MCF 10A (cell line): ENCODE measurements around the gene PPP5C. TPM values are rescaled to one million over a fixed set of nuclear protein-coding genes. Genes with fewer than 3 reads are reported as not detected.
"Not testable (repeated sequence)": the region's sequence is repeated elsewhere in the genome, so short reads cannot be mapped to it uniquely, and the experiment has no call there.

Experiments used
- BruUV-seq: library from RNA; stranded (reverse); fragments of 400-500 nt; replicated peaks from 2 replicates; lab custom pipeline; 2021; lab: Mats Ljungman, UMichigan
- CTCF ChIA-PET: fragments of 300-600 bp; sonication (Branson Sonifier 250); formaldehyde crosslinking; extraction: SDS; loops from one replicate; lab custom pipeline; 2021; ENCODE audit warnings: antibody characterized with exemption, inconsistent platforms; lab: Yijun Ruan, JAX
- POLR2A ChIA-PET: fragments of 300-600, 350-650 bp; sonication (Branson Sonifier 250); formaldehyde crosslinking; extraction: SDS; loops from one replicate; lab custom pipeline; 2020; ENCODE audit warnings: antibody characterized with exemption, inconsistent platforms; lab: Yijun Ruan, JAX
- DNase-seq: peaks from one replicate; pipeline ENCODE4 v3.0.0-alpha.2; 2018; ENCODE audit not compliant: unreplicated experiment
- H3K27ac Mint-ChIP-seq: one replicate; pipeline ENCODE4 v1.8.0; 2022; ENCODE audit warnings: mild to moderate bottlenecking, low read depth, mixed read lengths; ENCODE audit not compliant: unreplicated experiment
- H3K27me3 Mint-ChIP-seq: one replicate; pipeline ENCODE4 v1.8.0; 2022; ENCODE audit warnings: mixed read lengths; ENCODE audit not compliant: insufficient read depth, unreplicated experiment
- H3K36me3 Mint-ChIP-seq: one replicate; pipeline ENCODE4 v1.8.0; 2022; ENCODE audit warnings: mild to moderate bottlenecking, moderate library complexity, mixed read lengths; ENCODE audit not compliant: insufficient read depth, unreplicated experiment
- H3K4me1 Mint-ChIP-seq: one replicate; pipeline ENCODE4 v1.8.0; 2022; ENCODE audit warnings: mixed read lengths; ENCODE audit not compliant: insufficient read depth, unreplicated experiment
- H3K4me3 Mint-ChIP-seq: one replicate; pipeline ENCODE4 v1.8.0; 2022; ENCODE audit warnings: mild to moderate bottlenecking, moderate library complexity, mixed read lengths; ENCODE audit not compliant: unreplicated experiment
- H3K9me3 Mint-ChIP-seq: one replicate; pipeline ENCODE4 v1.8.0; 2022; ENCODE audit warnings: mixed read lengths; ENCODE audit not compliant: unreplicated experiment
- intact Hi-C: fragments of 100-400 bp; cut with micrococcal nuclease; formaldehyde crosslinking; loops from 2 replicates; pipeline ENCODE4 v1.14.1; 2022
- total RNA-seq: library from RNA; stranded (reverse); gene quantifications from 2 replicates; pipeline ENCODE4 v1.2.3, GENCODE V29; 2022
- TF ChIP-seq, protein P1 (sequence below): fragments of 200-600 bp; IDR thresholded peaks from one replicate; pipeline ENCODE4 v1.8.0; 2022; ENCODE audit warnings: antibody characterized with exemption, mild to moderate bottlenecking; ENCODE audit not compliant: unreplicated experiment

The PPP5C gene
- total RNA-seq, 1 experiment from 2014 or later = 81.5 TPM

DNA sequence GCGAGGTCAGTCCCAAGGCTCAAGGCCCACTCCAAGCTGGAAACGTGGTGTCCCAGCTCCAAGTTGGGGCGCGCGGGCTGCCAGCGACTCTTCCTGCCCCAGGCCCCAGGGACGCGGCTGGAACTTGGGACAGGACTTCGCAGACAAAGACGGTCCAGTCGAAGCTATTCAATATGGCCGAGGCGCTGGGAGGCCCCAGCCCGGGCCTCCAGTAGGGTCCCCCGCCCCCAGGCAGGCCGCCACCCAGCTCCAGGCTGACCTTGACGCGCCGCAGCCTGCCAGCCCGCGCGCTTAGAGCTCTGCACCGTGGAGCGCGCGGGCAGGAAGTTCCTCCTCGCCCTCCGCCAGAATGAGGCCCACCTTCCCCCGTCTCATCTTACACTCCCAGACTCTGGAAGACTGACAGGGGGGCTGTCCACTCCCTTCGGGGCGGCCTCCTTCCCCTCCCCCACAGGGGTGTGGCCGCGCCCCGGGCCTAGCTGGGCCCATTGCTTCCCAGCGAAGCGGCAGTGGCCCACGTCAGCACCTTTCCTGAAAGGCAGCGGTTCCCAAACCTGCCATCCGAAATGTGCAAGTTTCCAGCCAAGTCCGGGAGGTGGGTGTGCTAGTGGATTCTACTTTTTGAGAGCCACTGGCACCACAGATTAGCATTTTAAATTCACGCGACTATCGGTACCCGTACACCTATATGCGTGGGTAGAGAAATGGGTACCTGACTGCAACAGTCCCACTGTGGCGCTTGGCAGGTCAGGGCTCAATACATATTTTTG, 66.6 kb downstream of the PPP5C start, which contains the start of gene CCDC8:
CCDC8 (minus strand) TSS at position 303 of the 770 bp plus-strand sequence. CDS start 754 bp downstream, outside the sequence.
- TF ChIP-seq, protein P1, sequence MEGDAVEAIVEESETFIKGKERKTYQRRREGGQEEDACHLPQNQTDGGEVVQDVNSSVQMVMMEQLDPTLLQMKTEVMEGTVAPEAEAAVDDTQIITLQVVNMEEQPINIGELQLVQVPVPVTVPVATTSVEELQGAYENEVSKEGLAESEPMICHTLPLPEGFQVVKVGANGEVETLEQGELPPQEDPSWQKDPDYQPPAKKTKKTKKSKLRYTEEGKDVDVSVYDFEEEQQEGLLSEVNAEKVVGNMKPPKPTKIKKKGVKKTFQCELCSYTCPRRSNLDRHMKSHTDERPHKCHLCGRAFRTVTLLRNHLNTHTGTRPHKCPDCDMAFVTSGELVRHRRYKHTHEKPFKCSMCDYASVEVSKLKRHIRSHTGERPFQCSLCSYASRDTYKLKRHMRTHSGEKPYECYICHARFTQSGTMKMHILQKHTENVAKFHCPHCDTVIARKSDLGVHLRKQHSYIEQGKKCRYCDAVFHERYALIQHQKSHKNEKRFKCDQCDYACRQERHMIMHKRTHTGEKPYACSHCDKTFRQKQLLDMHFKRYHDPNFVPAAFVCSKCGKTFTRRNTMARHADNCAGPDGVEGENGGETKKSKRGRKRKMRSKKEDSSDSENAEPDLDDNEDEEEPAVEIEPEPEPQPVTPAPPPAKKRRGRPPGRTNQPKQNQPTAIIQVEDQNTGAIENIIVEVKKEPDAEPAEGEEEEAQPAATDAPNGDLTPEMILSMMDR = no peak
- intact Hi-C loops = no loop called here
- Mint-ChIP-seq H3K4me3 (no peak within 1 kb of the TSS), H3K9me3 (no peaks in the 10 kb centered on the region), H3K36me3 (no peaks in the 10 kb centered on the region), H3K27me3 (no peaks in the 10 kb centered on the region), H3K27ac (no peak within 1 kb of the TSS), H3K4me1 (peaks cover 5% of the 10 kb centered on the region)
- CTCF ChIA-PET = interaction anchor here (0.5 to 0.9 kb wide), 2 partner anchors 41 to 294 kb away, joined by 3 read pairs; no protein-coding TSS in a partner anchor
- no TSS peak for BruUV-seq
- no peak for DNase-seq
- POLR2A ChIA-PET = no interaction called here

DNA sequence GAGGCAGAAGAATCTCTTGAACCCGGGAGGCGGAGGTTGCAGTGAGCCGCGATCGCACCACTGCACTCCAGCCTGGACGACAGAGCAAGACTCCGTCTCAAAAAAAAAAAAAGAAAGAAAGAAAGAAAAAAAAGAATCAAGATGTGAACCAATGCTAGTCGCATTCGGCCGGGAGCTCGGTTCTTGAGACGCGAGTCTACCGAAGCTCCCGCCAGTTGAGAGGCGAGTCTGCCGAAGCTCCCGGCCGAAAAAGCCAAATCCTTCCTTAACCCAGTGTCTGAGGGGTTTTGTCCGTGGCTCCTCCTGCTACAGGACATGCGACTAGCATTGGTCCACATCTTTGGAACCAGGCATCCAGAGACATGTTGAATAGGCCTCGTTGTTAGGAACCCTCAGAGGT, 68.0 kb downstream of the PPP5C start:
- H3K9me3 Mint-ChIP-seq, DNase-seq, intact Hi-C loops, BruUV-seq, H3K27me3 Mint-ChIP-seq, H3K36me3 Mint-ChIP-seq, H3K4me1 Mint-ChIP-seq, POLR2A ChIA-PET, H3K4me3 Mint-ChIP-seq, H3K27ac Mint-ChIP-seq: not testable (repeated sequence)
- CTCF ChIA-PET = interaction anchor here (0.8 to 1.8 kb wide), 3 partner anchors 9 to 73 kb away, joined by 3 to 5 read pairs (median 4); no protein-coding TSS in a partner anchor

DNA sequence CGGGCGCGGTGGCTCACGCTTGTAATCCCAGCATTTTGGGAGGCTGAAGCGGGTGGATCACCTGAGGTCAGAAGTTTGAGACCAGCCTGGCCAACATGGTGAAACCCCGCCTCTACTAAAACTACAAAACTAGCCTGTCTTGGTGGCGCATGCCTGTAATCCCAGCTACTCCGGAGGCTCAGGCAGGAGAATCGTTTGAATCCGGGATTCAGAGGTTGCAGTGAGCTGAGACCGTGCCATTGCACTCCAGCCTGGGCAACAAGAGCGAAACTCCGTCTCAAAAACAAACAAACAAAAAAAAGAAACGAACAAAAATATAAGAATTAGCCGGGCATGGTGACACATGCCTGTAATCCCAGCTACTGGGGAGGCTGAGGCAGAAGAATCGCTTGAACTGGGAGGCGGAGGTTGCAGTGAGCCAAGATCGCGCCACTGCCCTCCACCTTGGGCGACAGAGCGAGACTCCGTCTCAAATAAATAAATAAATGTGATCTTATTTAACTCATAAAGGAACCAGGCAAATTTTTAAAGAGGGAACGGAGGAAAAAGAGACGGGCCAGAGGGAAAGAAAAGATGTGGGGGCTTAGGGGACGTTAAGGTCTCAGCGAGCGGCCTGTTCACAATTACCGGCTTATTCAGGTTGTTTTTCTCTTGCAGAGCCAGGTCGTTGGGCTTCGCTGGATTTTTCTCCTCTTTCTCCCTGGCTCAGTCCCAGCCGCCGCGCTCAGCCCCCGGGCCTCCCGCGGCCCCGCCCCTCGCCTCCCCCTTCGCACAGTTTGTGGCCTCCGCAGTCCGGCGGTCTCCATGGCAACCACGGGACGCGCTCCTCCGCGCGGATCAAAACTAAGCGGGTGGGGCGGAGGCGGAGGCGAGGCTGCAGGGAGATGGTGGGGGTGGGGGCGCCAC, 69.2 kb downstream of the PPP5C start:
- intact Hi-C loops, H3K9me3 Mint-ChIP-seq, H3K4me1 Mint-ChIP-seq, H3K36me3 Mint-ChIP-seq, POLR2A ChIA-PET, BruUV-seq, H3K27ac Mint-ChIP-seq, H3K27me3 Mint-ChIP-seq: not testable (repeated sequence)
- peak overlapping the region; percentile 34 for H3K4me3 Mint-ChIP-seq
- DNase-seq = peak; percentile 61
- CTCF ChIA-PET = interaction anchor here (1.8 kb wide), 1 partner anchor 14 kb away, joined by 5 read pairs; no protein-coding TSS in a partner anchor

DNA sequence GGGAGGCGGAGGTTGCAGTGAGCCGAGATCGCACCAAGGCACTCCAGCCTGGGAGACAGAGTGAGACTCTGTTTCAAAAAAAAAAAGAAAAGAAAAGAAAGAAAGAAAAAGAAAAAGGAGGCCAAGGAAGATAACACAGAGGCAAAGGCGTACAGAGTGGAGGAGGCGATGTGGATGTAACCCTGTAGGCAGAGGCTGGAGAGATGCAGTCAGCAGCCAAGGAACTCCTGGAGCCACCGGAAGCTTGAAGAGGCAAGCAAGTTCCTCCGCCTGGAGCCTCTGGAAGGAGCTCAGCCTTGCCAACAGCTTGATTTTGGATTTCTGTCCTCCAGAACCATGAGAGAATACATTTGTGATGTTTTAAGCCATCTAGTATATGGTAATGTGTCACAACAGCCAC, 73.2 kb downstream of the PPP5C start:
- Mint-ChIP-seq H3K4me3 (no peak overlapping the region), H3K27me3 (no peaks in the 10 kb centered on the region), H3K27ac (no peak overlapping the region), H3K4me1 (peaks cover 5% of the 10 kb centered on the region), H3K9me3 (no peaks in the 10 kb centered on the region), H3K36me3 (no peaks in the 10 kb centered on the region)
- intact Hi-C loops = no loop called here
- CTCF ChIA-PET = interaction anchor here (0.9 kb wide), 1 partner anchor 118 kb away, joined by 4 read pairs; no protein-coding TSS in a partner anchor
- BruUV-seq = no TSS peak
- POLR2A ChIA-PET = no interaction called here
- no peak for DNase-seq
- TF ChIP-seq, protein P1 = no peak
